GM21737 (cell line): ENCODE measurements around the gene HDGFL3.
"Not testable (repeated sequence)": the region's sequence is repeated elsewhere in the genome, so short reads cannot be mapped to it uniquely, and the experiment has no call there.

Source experiments
- ATAC-seq: cut with Tn5 transposase; IDR thresholded peaks from one replicate; pipeline ENCODE4 v1.9.1; 2021; ENCODE audit warnings: mild to moderate bottlenecking, moderate library complexity; ENCODE audit not compliant: unreplicated experiment

Gene HDGFL3

DNA sequence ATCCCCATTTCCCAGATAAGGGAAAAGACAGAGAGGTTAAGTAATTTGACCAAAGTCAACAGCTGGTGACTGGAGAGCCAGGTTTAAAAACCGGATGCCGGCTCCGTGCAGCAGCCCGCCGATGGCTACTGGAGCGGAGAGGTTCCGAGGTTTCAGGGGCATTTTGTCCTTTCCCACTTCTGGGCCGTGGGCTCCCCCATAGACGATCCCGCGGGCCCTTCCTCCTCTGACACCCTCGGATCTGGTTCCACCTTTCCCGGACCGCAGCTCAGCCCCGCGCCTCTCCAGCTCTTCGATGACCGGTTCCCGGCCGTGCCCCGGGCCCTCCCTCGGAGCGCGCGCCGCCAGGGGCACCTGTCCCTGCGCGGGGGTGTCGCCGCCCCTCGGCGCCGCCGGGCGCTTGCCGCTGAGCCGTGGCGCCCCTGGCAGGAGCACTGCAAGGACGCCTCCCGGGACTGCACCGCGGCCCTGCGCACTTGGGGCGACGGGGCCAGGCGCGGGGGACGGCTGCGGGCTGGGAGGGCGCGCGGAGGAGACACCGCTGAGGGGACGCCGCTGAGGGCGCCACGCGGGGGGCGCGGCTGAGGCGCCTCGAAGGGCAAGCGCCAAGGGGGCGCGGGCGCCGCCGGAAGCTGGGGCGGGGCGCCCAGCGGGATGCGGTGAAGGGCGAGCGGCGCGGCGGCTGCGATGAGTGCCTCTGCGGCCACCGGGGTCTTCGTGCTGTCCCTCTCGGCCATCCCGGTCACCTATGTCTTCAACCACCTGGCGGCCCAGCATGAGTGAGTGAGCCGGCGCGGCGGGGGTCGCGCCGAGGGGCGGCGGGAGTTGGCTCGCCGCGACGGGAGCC is 100.4 kb downstream of the HDGFL3 start, which contains the start of gene TM6SF1:
TM6SF1 (plus strand) TSS at position 652 of the 847 bp plus-strand sequence; CDS start at position 688, 36 bp downstream.
- peak; percentile 42 for ATAC-seq

DNA sequence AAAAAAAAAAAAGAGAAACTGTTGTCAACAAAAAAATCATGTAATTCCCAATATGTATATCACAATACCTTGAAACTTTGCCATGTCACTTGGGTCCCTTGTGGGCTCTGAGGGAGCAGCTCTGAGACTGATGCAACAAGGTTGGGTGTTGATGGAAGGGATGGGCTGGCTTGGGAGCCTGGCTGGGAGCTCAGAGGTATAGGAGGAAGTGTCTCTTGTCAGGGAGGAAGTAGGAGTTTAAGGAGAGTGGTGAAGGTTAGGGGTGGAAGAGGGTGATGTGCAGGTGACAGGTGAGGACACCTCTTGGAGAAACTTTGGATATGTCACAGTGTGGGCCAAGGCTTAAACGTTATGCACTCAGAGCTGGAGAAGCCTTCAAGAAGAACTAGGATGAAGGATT is 102.2 kb downstream of the HDGFL3 start:
- no peak for ATAC-seq

DNA sequence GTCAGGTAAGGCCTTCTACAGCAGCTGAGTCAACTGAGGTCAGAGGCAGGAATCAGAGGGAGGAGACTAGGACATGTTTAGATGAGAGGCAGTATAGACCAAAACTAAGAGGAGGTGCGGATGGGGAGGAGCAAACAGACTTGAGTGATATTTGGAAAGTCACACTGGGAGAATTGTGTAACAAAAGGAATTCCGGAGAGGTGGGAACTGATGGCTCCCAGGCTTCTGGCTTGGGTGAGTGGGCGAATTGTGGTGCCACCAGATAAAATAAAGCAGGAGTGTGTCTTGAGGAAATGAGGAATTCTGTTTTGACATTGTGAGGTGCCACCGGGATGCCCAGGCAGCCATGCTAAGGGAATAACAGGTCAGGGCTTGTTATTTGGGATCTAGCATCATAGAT is 103.5 kb downstream of the HDGFL3 start:
- ATAC-seq = no peak

DNA sequence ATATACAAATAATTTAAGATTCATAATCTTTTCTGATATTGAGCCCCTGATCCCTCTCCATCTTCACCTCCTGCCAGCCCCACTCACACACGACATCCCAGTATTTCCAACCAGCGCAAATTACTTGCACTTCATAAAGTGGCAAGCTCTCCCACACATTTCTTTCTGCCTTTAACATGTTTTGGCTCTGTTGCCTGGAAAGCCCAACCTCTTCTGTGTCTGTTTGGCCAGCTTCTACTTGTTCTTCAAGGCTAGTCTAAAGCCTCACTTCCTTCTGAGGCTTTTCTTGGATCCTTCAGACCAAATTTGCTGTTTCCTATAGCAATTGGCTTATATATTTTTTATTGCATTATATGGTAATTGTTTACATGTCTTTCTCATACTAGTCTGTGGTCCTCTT is 105.3 kb downstream of the HDGFL3 start:
- no peak for ATAC-seq

GRCh38 chr15:83100097-83100646 is 107.5 kb downstream of the HDGFL3 start:
- ATAC-seq = no peak

DNA sequence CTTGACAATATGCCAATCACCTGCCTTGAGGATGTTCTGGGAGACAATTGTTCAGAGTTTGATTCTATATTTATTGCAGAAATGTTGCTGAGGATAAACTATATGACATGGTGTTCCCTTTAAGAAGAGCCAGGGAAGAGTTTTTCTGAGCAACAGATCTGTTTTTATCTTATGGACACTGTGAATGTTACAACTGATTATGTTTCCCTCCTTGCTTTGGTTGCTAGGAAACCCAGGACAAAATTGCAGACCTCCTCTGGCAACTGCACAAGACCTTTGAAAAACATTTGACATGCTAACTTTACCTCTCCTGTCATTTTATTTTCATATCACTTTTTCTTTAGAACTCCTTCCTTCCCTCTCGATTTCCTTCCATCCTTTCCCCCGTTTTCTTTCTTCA is 108.3 kb downstream of the HDGFL3 start:
- no peak for ATAC-seq

- ATAC-seq = no peak
Observed at GRCh38 chr15:83098079-83098478, 109.5 kb downstream of the HDGFL3 start.

GRCh38 chr15:83094583-83094982 is 113.0 kb downstream of the HDGFL3 start:
- no peak for ATAC-seq

DNA sequence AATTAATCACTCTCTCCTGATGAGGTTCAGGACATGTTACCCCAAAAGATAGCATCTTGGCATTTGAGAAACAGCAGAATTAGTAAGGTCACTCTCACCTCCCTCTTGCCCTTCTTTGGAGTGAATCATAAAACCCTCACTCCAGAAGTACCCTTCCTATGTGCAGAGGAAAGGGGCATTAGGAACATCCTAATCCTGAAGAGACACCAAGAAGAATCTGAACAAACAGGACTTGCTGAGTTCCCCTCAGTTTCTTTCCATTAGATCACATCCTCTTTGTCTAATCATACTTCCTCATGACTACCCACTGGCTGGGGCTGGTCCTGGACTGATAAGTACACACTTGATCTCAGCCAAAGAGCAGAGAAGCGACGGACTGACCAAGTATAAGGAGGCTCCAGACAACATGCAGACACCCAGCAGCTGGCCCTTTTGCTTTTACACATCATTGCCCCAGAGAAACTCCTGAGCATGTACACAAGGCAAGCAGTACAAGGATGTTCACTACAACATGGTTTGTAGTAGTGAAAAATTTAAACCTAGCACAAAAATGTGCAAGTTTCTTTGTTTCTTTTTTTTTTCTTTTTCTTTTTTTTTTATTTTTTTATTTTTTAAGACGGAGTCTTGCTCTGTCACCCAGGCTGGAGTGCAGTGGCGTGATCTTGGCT is 115.2 kb downstream of the HDGFL3 start:
- peak; percentile 90 for ATAC-seq

DNA sequence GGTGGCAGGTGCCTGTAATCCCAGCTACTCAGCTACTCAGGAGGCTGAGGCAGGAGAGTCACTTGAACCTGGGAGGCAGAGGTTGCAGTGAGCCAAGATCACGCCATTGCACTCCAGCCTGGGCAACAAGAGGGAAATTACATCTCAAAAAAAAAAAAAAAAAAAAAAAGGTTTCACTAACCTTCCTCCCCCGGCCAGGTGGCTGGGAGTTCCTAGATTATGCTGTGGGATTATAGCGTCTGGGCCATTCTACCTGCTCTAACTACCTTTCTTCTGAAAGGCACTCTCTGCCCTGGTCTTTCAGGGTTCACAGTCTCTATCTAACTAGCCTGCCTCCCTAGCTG is 115.7 kb downstream of the HDGFL3 start:
- not testable (repeated sequence) for ATAC-seq

- ATAC-seq = no peak
Observed at GRCh38 chr15:83090465-83090864, 117.2 kb downstream of the HDGFL3 start.

- no peak for ATAC-seq
Observed at GRCh38 chr15:83088876-83089275, 118.7 kb downstream of the HDGFL3 start.

- no peak for ATAC-seq
Observed at GRCh38 chr15:83087576-83087975, 120.0 kb downstream of the HDGFL3 start.

- not testable (repeated sequence) for ATAC-seq
Observed at GRCh38 chr15:83085864-83086552, 121.6 kb downstream of the HDGFL3 start.

GRCh38 chr15:83085461-83085860 is 122.2 kb downstream of the HDGFL3 start:
- not testable (repeated sequence) for ATAC-seq

GRCh38 chr15:83082730-83083386 is 124.8 kb downstream of the HDGFL3 start:
- no peak for ATAC-seq

- ATAC-seq = no peak
Observed at GRCh38 chr15:83081256-83082014, 126.2 kb downstream of the HDGFL3 start.

- ATAC-seq = no peak
Observed at GRCh38 chr15:83078712-83079111, 128.9 kb downstream of the HDGFL3 start.
